Measurements from ENCODE around the gene PPM1B. TPM values are rescaled to one million over a fixed set of nuclear protein-coding genes. Genes with fewer than 3 reads are reported as not detected.

Gene PPM1B
- total RNA-seq, 2 donors from 2014 or later: 69.9 to 99.3 TPM

GRCh38 chr2:44142306-44142705, 26.4 kb upstream of the PPM1B start:
- Histone ChIP-seq H3K4me1 (ENCODE audit: control insufficient read depth in 1 of 2, low read depth in 2 of 2) (no peaks in the 10 kb centered on the region), H3K4me3 (no peak overlapping the region), H3K36me3 (no peaks in the 10 kb centered on the region), H3K27me3 (replicated peaks; ENCODE audit: insufficient read depth) (no peaks in the 10 kb centered on the region), H3K9me3 (no peaks in the 10 kb centered on the region), H3K27ac (no peak overlapping the region)
- TF ChIP-seq, protein P1, sequence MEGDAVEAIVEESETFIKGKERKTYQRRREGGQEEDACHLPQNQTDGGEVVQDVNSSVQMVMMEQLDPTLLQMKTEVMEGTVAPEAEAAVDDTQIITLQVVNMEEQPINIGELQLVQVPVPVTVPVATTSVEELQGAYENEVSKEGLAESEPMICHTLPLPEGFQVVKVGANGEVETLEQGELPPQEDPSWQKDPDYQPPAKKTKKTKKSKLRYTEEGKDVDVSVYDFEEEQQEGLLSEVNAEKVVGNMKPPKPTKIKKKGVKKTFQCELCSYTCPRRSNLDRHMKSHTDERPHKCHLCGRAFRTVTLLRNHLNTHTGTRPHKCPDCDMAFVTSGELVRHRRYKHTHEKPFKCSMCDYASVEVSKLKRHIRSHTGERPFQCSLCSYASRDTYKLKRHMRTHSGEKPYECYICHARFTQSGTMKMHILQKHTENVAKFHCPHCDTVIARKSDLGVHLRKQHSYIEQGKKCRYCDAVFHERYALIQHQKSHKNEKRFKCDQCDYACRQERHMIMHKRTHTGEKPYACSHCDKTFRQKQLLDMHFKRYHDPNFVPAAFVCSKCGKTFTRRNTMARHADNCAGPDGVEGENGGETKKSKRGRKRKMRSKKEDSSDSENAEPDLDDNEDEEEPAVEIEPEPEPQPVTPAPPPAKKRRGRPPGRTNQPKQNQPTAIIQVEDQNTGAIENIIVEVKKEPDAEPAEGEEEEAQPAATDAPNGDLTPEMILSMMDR (IDR thresholded peaks at IDR 0.05): no peak
- no peak for ATAC-seq (ENCODE audit: insufficient number of reproducible peaks, low FRiP score, low read depth)
- DNase-seq (ENCODE audit: low spot score): no peak

- Histone ChIP-seq H3K4me1 (ENCODE audit: control insufficient read depth in 1 of 2, low read depth in 2 of 2) (no peaks in the 10 kb centered on the region), H3K27ac (peak overlapping the region in 1 of 2 donors; percentile 9), H3K36me3 (no peaks in the 10 kb centered on the region), H3K4me3 (no peak overlapping the region), H3K9me3 (no peaks in the 10 kb centered on the region), H3K27me3 (replicated peaks; ENCODE audit: insufficient read depth) (no peaks in the 10 kb centered on the region)
- DNase-seq (ENCODE audit: low spot score): no peak
- ATAC-seq (ENCODE audit: insufficient number of reproducible peaks, low FRiP score, low read depth): no peak
- TF ChIP-seq, protein P1 (IDR thresholded peaks at IDR 0.05): no peak
Measured at GRCh38 chr2:44143701-44144100, 25.0 kb upstream of the PPM1B start.

GRCh38 chr2:44148999-44149398, 19.7 kb upstream of the PPM1B start:
- Histone ChIP-seq H3K4me3 (no peak overlapping the region), H3K9me3 (no peaks in the 10 kb centered on the region), H3K4me1 (ENCODE audit: control insufficient read depth in 1 of 2, low read depth in 2 of 2) (no peaks in the 10 kb centered on the region), H3K27ac (no peak overlapping the region), H3K36me3 (no peaks in the 10 kb centered on the region), H3K27me3 (replicated peaks; ENCODE audit: insufficient read depth) (no peaks in the 10 kb centered on the region)
- DNase-seq (ENCODE audit: low spot score): no peak
- no peak for ATAC-seq (ENCODE audit: insufficient number of reproducible peaks, low FRiP score, low read depth)
- TF ChIP-seq, protein P1 (IDR thresholded peaks at IDR 0.05): no peak

DNA sequence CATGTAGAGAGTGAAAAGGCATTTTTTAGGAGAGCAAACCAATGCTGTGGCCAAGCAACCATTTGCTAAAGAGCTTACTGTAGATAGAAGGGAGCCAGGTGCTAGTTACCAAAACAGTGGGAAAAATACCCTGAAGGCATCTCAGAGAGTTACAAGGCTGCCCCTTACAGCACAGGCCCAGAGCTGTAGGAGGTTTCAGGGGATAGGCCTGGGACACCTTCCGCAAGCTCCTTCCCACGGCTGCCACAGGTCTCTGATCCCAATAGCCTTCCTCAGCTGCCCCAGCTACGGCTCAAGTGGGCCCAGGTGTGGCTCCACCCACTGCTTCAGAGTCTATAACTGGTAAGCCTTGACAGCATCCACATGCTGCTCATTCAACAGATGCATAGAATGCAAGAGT, 18.2 kb upstream of the PPM1B start:
- no peak for DNase-seq (ENCODE audit: low spot score)
- H3K36me3 ChIP-seq: no peaks in the 10 kb centered on the region
- no peak for ATAC-seq (ENCODE audit: insufficient number of reproducible peaks, low FRiP score, low read depth)
- no peak overlapping the region for H3K27ac ChIP-seq
- TF ChIP-seq, protein P1 (IDR thresholded peaks at IDR 0.05): no peak
- no peak overlapping the region for H3K4me3 ChIP-seq
- no peaks in the 10 kb centered on the region for H3K27me3 ChIP-seq (replicated peaks; ENCODE audit: insufficient read depth)
- H3K9me3 ChIP-seq: no peaks in the 10 kb centered on the region
- H3K4me1 ChIP-seq (ENCODE audit: control insufficient read depth in 1 of 2, low read depth in 2 of 2): no peaks in the 10 kb centered on the region

DNA sequence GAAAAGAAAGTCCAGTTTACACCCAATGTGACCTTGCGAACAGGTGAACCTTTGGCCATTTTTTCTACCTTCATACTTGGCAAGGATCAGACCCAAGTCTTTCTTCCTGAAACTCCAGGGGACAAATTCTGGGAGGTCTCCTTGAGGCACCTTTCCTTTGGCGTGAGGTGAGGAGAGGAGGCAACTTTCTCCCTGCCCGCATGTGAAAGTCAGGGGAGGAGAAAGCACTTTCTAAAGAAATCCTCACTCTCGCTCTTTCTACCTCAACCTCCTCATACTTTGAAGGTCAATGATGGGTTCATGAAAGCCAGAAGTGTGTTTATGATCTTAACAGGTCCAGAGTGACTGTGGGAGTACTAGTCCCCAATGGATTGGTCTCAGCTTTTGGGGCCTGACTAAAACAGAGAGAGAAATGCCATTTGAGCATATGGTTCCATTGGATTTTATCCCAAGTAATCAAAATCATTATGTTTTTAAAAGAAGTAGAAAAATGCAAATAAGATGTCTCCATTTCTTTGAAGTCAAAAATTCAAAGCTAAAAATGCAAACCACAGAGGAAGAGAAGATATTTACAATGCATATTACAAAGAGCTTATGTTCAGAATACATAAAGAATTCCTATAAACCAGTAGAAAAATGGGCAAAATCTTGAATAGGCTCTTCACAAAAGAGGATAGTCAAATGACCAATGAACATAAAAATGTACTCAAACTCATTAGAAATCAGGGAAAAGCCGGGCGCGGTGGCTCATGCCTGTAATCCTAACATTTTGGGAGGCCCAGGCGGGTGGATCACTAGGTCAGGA, 15.6 kb upstream of the PPM1B start:
- Histone ChIP-seq H3K9me3 (no peaks in the 10 kb centered on the region), H3K27me3 (replicated peaks; ENCODE audit: insufficient read depth) (no peaks in the 10 kb centered on the region), H3K27ac (no peak overlapping the region), H3K4me1 (ENCODE audit: control insufficient read depth in 1 of 2, low read depth in 2 of 2) (no peaks in the 10 kb centered on the region), H3K36me3 (no peaks in the 10 kb centered on the region), H3K4me3 (no peak overlapping the region)
- TF ChIP-seq, protein P1 (IDR thresholded peaks at IDR 0.05): no peak
- ATAC-seq (ENCODE audit: insufficient number of reproducible peaks, low FRiP score, low read depth): no peak
- no peak for DNase-seq (ENCODE audit: low spot score)

Measured in thoracic aorta (tissue), 2 donors.